Heart left ventricle (tissue), 16 donors: Measurements from ENCODE around the gene SMCO2. TPM values are rescaled to one million over a fixed set of nuclear protein-coding genes. Genes with fewer than 3 reads are reported as not detected.

Source experiments
- ATAC-seq, 4 donors: fragments of 200-7000 bp; cut with Tn5 transposase; one replicate each; pipeline ENCODE4 v1.9.1; 2020 to 2022; ENCODE audit warnings: moderate library complexity in 4 of 4, mild to moderate bottlenecking in 3 of 4, moderate number of reproducible peaks in 1 of 4
- DNase-seq, 5 donors: peaks; one replicate each; pipeline ENCODE4 v3.0.0-alpha.2; 2020
- H3K27ac ChIP-seq, 12 donors: fragments of 200-600 bp; sonication (generic) in 4 of 12; one replicate each; pipeline versions ENCODE4 v1.5.0 to v1.8.0; 2016 to 2022; ENCODE audit warnings: mild to moderate bottlenecking in 2 of 12
- H3K27me3 ChIP-seq, 9 donors: fragments of 200-600 bp; sonication (generic) in 2 of 9; one replicate each; pipeline versions ENCODE4 v1.5.1 to v1.8.0; 2016 to 2022; ENCODE audit warnings: mild to moderate bottlenecking in 3 of 9
- H3K36me3 ChIP-seq, 9 donors: fragments of 200-600 bp; sonication (generic) in 2 of 9; one replicate each; pipeline versions ENCODE4 v1.5.0 to v1.8.0; 2018 to 2022; ENCODE audit warnings: mild to moderate bottlenecking in 2 of 9
- H3K4me1 ChIP-seq, 12 donors: fragments of 200-600 bp; sonication (generic) in 4 of 12; one replicate each; pipeline versions ENCODE4 v1.5.0 to v1.8.0; 2016 to 2022; ENCODE audit warnings: mild to moderate bottlenecking in 3 of 12
- H3K4me3 ChIP-seq, 12 donors: fragments of 200-600 bp; sonication (generic) in 4 of 12; one replicate each; pipeline versions ENCODE4 v1.5.0 to v1.8.0; 2017 to 2022; ENCODE audit warnings: mild to moderate bottlenecking in 9 of 12, moderate library complexity in 4 of 12
- H3K9me3 ChIP-seq, 12 donors: fragments of 200-600 bp; sonication (generic) in 4 of 12; one replicate each; pipeline versions ENCODE4 v1.5.0 to v1.8.0; 2016 to 2022; ENCODE audit warnings: mild to moderate bottlenecking in 1 of 12
- POLR2A ChIP-seq, 2 donors: fragments of 450-650 bp; IDR thresholded peaks; one replicate each; pipeline ENCODE4 v1.6.1; 2017; ENCODE audit warnings: antibody characterized with exemption in 2 of 2, mild to moderate bottlenecking in 2 of 2, moderate library complexity in 2 of 2
- WGBS, 4 donors: extraction: QIAGEN DNeasy Blood & Tissue Kit in 2 of 4; methylation state at CpG; one replicate each; pipeline versions ENCODE4 v1.1.5 to v1.1.7; 2013 to 2018; 5-methylcytosine and 5-hydroxymethylcytosine counted together
- intact Hi-C, 10 donors: fragments of 100-400 bp; cut with DNase I; formaldehyde crosslinking; loops; one replicate each; pipeline versions ENCODE4 v1.11.1 to v1.14.2; 2022
- polyA plus RNA-seq, 2 donors: library from polyadenylated mRNA; stranded (reverse); fragments of 200-250 nt; gene quantifications; one replicate each; pipeline ENCODE4 v1.2.3, GENCODE V29; 2013
- total RNA-seq, 9 donors: library from RNA; depleted of rRNA in 2 of 9; stranded (reverse); fragments of >200 nt in 2 of 9; fragmentation: NEBNext Ultra II Directional in 3 of 9; extraction: Animal tissue kit (Norgen Biotek cat#: 25700) in 3 of 9; gene quantifications; one replicate each; pipeline versions ENCODE4 v1.1.0 to v1.2.4, GENCODE V29; 2016 to 2023
- TF ChIP-seq, protein P1 (sequence below), 12 donors: fragments of 200-600 bp; sonication (generic) in 4 of 12; IDR thresholded peaks; one replicate each; pipeline versions ENCODE4 v1.5.0 to v1.8.0; 2018 to 2022; ENCODE audit warnings: antibody characterized with exemption in 12 of 12, mild to moderate bottlenecking in 5 of 12
- donor health status: ischemic (EF 13 %, LVEDD 7.1; RV severe dilation, severe dysfunction).
- donor health status: healthy with polysubstance abuse.
- donor health status: DM: no; HTN: yes; CAD: no.
- donor health status: DM: no; HTN: no; CAD: no.
- donor health status: ischemic (EF 25% LVEDD 6.9; RV normal size, moderate dysfunction).
- donor health status: ischemic (EF 25% LVEDD 5.7; RV mildly dilated, moderate dysfunction).
- donor health status: healthy.
- donor health status: DM: yes; HTN: yes; CAD: no.
- donor health status: ischemic (EF 35%, LVEDD 5.7; RV mildly dilated, moderate dysfunction).
- donor health status: nonischemic (EF 11% LVEDD 7.7; RV severe dilation, severe dysfunction).
- donor health status: DM: yes; HTN: yes; CAD: no.
- donor health status: PGD.
- donor health status: ischemic (EF 29% LVEDD 5.4; RV normal size, mild dysfunction).
- donor health status: nonischemic (EF 23%, LVEDD 6.1; RV moderate dilation, normal function).

Gene SMCO2
- total and polyA plus RNA-seq, 11 donors, result 0.54 to 1.2 (median 0.58) TPM; not detected in 8

DNA sequence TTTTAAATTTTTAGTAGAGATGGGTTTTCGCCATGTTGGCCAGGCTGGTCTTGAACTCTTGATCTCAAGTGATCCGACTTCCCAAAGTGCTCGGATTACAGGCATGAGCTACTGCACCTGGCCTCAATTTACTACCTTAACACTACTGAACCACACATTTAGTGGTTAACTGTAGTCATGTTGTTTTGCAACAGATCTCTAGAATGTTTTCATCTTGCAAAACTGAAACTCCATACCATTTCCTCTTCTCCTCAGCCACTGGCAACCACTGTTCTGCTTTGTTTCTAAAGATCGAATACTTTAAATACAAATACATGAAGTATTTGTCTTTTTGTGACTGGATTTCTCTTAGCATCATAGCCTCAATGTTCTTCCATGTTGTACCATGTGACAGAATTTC, 15.4 kb upstream of the SMCO2 start:
- ATAC-seq, result no peak
- peaks cover 0 to 19% (median 3%) of the 10 kb centered on the region in 12 donors for H3K4me1 ChIP-seq
- H3K27me3 ChIP-seq, result no peaks in the 10 kb centered on the region
- no peaks in the 10 kb centered on the region for H3K36me3 ChIP-seq
- 84 to 92% (median 85%) methylated on average over 4 of the region's 4 CpGs for WGBS, 4 donors
- intact Hi-C loops, result loop anchor here in 4 of 10 donors (5.0 to 10.0 kb wide), 4 partner anchors 91 to 216 kb away; partner anchors contain the start of gene PPFIBP1 (in 3 of the 4)
- no peak for DNase-seq
- H3K9me3 ChIP-seq, result peaks cover 0 to 8% (median 0%) of the 10 kb centered on the region in 12 donors
- H3K4me3 ChIP-seq, result no peak overlapping the region
- TF ChIP-seq POLR2A (IDR thresholded peaks at IDR 0.05), result no peak
- TF ChIP-seq, protein P1, sequence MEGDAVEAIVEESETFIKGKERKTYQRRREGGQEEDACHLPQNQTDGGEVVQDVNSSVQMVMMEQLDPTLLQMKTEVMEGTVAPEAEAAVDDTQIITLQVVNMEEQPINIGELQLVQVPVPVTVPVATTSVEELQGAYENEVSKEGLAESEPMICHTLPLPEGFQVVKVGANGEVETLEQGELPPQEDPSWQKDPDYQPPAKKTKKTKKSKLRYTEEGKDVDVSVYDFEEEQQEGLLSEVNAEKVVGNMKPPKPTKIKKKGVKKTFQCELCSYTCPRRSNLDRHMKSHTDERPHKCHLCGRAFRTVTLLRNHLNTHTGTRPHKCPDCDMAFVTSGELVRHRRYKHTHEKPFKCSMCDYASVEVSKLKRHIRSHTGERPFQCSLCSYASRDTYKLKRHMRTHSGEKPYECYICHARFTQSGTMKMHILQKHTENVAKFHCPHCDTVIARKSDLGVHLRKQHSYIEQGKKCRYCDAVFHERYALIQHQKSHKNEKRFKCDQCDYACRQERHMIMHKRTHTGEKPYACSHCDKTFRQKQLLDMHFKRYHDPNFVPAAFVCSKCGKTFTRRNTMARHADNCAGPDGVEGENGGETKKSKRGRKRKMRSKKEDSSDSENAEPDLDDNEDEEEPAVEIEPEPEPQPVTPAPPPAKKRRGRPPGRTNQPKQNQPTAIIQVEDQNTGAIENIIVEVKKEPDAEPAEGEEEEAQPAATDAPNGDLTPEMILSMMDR (IDR thresholded peaks at IDR 0.05), result no peak
- no peak overlapping the region for H3K27ac ChIP-seq

DNA sequence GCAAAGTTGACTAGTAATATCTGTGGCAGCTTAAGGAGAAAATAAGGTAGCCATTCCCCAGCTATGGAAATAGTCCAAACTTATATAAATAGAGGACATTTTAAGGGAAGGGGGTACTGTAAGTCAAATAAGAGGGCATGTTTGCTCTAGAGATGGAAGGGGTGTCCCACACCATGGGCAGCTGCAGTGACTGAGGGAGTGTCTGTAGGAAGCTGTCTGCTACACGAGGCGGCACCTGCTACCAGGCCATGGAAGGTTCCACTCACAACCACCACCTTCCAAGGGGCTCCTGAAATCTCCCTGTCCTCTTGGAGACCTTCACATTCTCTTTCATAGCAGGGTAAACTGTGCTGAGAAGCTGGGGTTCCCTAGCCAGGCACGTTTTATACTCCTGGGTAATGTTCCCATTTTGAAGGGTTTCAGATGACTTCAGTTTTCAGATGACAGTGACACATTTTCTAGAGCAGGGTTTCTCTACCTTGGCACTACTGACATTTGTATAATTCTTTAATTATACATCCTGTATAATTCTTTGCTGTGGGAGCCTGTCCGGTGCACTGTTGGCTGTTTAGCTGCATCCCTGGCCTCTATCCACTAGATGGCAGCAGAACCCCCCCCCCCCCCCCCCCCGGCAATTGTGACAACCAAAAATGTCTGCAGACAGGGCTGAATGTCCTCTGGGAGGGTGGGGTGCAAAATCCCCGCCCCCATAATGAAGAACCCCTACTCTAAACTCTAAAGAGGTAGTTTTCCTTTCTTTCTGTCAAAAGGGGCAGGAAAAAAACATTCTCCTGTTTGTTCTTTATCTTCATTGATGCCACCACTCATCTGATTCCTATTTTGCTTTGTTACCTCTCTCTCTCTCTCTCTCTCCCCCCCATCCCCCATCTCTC, 11.6 kb upstream of the SMCO2 start:
- peaks cover 0 to 8% (median 0%) of the 10 kb centered on the region in 12 donors for H3K9me3 ChIP-seq
- H3K4me1 ChIP-seq, result peaks cover 0 to 19% (median 3%) of the 10 kb centered on the region in 12 donors
- no peak overlapping the region for H3K4me3 ChIP-seq
- H3K27me3 ChIP-seq, result no peaks in the 10 kb centered on the region
- intact Hi-C loops, result loop anchor here in 9 of 10 donors (5.0 to 10.0 kb wide), 6 partner anchors 82 to 217 kb away; partner anchors contain the start of gene PPFIBP1 (in 6 of the 9)
- peak overlapping the region in 6 of 12 donors; percentile 3 to 45 (median 27) for H3K27ac ChIP-seq
- DNase-seq, result no peak
- TF ChIP-seq, protein P1 (IDR thresholded peaks at IDR 0.05), result peak; percentile 30 to 77 (median 57)
- TF ChIP-seq POLR2A (IDR thresholded peaks at IDR 0.05), result no peak
- no peaks in the 10 kb centered on the region for H3K36me3 ChIP-seq
- 37 to 48% (median 44%) methylated on average over 5 to 6 of the region's 6 CpGs for WGBS, 4 donors
- peak; percentile 53 to 63 (median 59) for ATAC-seq

DNA sequence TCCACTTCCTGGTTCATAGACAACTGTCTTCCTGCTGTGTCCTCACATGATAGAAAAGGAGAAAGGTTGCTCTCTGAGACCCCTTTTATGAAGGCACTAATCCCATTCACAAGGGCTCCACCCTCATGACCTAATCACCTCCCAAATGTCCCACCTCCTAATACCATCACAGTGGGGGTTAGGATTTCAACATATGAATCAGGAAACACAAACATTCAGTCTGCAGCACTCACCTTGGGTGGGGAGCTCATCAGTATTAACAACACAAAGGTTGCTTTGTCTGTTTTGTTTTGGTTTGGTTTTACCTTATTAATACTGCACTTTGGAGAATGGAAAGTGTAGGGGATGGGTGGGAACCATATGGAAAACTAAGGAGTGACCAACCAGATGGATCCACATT, 10.5 kb upstream of the SMCO2 start:
- H3K9me3 ChIP-seq, result peaks cover 0 to 8% (median 0%) of the 10 kb centered on the region in 12 donors
- intact Hi-C loops, result loop anchor here in 8 of 10 donors (5.0 to 10.0 kb wide), 5 partner anchors 81 to 216 kb away; partner anchors contain the start of gene PPFIBP1 (in 4 of the 8)

More for the DNA sequence above, 10.5 kb upstream of the SMCO2 start:
- ATAC-seq (no peak), DNase-seq (no peak)
- H3K27ac ChIP-seq, result no peak overlapping the region
- H3K27me3 ChIP-seq, result no peaks in the 10 kb centered on the region
- no peak overlapping the region for H3K4me3 ChIP-seq
- no peak for TF ChIP-seq POLR2A (IDR thresholded peaks at IDR 0.05)
- TF ChIP-seq, protein P1 (IDR thresholded peaks at IDR 0.05), result no peak
- H3K4me1 ChIP-seq, result peaks cover 0 to 19% (median 3%) of the 10 kb centered on the region in 12 donors
- no peaks in the 10 kb centered on the region for H3K36me3 ChIP-seq
